ENCODE results near the gene TFG.
A peak's percentile ranks its signal among the peaks of the same experiment; 100 is the strongest.

The TFG gene

GRCh38 chr3:100710261-100710968, 1.1 kb downstream of the TFG start:
- peak overlapping the region; percentile 88 for H3K4me3 ChIP-seq (ENCODE audit: low read depth, low read length)
- TF ChIP-seq CTCF (IDR thresholded peaks at IDR 0.05; ENCODE audit: borderline replicate concordance, insufficient read depth, low read depth, low read length): peak; percentile 38; the same call in 1 of the 2 replicates

GRCh38 chr3:100715176-100715575, 5.9 kb downstream of the TFG start:
- no peak for TF ChIP-seq CTCF (IDR thresholded peaks at IDR 0.05; ENCODE audit: borderline replicate concordance, insufficient read depth, low read depth, low read length)
- no peak overlapping the region for H3K4me3 ChIP-seq (ENCODE audit: low read depth, low read length)

- no peak overlapping the region for H3K4me3 ChIP-seq (ENCODE audit: low read depth, low read length)
- no peak for TF ChIP-seq CTCF (IDR thresholded peaks at IDR 0.05; ENCODE audit: borderline replicate concordance, insufficient read depth, low read depth, low read length)
Measured at GRCh38 chr3:100717063-100717462, 7.8 kb downstream of the TFG start.

GRCh38 chr3:100717637-100718487, 8.6 kb downstream of the TFG start:
- no peak for TF ChIP-seq CTCF (IDR thresholded peaks at IDR 0.05; ENCODE audit: borderline replicate concordance, insufficient read depth, low read depth, low read length)
- H3K4me3 ChIP-seq (ENCODE audit: low read depth, low read length): no peak overlapping the region

- no peak overlapping the region for H3K4me3 ChIP-seq (ENCODE audit: low read depth, low read length)
- no peak for TF ChIP-seq CTCF (IDR thresholded peaks at IDR 0.05; ENCODE audit: borderline replicate concordance, insufficient read depth, low read depth, low read length)
Measured at GRCh38 chr3:100719136-100719535, 9.8 kb downstream of the TFG start.

- H3K4me3 ChIP-seq (ENCODE audit: low read depth, low read length): no peak overlapping the region
- TF ChIP-seq CTCF (IDR thresholded peaks at IDR 0.05; ENCODE audit: borderline replicate concordance, insufficient read depth, low read depth, low read length): no peak
Measured at GRCh38 chr3:100720426-100720825, 11.1 kb downstream of the TFG start.
